ENCODE results near the gene DRAM2. TPM values are rescaled to one million over a fixed set of nuclear protein-coding genes. Genes with fewer than 3 reads are reported as not detected.
A peak's percentile ranks its signal among the peaks of the same experiment; 100 is the strongest.
"Not testable (repeated sequence)": the region's sequence is repeated elsewhere in the genome, so short reads cannot be mapped to it uniquely, and the experiment has no call there.

The DRAM2 gene
- total RNA-seq, 1 donor from 2014 or later = 58.0 TPM

GRCh38 chr1:111142356-111142975 lies 2.6 kb upstream of the DRAM2 start:
- DNase-seq (ENCODE audit: low spot score) = no peak

- DNase-seq (ENCODE audit: low spot score) = no peak
Observed at GRCh38 chr1:111141245-111142220, 1.6 kb upstream of the DRAM2 start.

- DNase-seq (ENCODE audit: low spot score) = no peak
Observed at GRCh38 chr1:111140680-111140967, 731 bp upstream of the DRAM2 start.

GRCh38 chr1:111139324-111139955 lies 453 bp downstream of the DRAM2 start:
- peak; percentile 29 for DNase-seq (ENCODE audit: low spot score)

DNA sequence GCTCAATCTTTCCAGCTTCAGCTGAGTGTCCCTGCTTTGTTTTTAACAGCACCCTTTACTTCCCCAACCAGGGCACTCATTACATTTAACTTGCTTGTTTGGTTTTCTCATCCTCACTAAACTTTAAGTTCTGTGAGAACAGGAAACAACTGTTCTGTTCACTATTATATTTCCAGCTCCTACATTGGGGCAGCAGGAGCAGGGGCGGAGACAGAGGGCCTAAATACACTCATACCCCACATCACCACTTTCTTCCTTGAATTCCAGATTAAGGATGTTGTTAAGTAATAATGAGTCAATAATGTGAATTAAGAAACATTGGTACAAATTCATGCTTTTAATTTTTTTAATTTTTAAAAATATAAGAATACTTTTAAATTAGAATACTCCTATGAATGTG lies 6.0 kb downstream of the DRAM2 start:
- DNase-seq (ENCODE audit: low spot score) = no peak

DNA sequence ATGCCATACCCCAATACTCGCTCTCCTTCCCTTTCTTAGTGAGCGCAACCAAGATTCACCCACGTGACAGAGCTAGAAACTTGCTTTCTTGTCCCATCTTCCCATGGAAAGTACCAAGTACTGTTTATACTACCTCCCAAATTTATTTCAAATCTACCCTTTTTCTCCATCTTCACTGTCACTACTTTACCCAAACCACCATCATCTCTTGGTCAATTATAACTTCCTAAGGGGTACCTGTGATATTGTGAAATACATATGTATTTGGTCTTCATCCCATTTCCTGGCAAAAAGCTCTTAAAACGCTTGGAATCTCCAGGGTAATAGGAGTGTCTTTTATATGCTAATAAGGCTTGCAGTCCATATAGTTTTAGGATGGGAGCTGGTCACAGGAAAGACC lies 8.2 kb downstream of the DRAM2 start:
- no peak for DNase-seq (ENCODE audit: low spot score)

GRCh38 chr1:111129376-111129775 lies 10.5 kb downstream of the DRAM2 start:
- no peak for DNase-seq (ENCODE audit: low spot score)

DNA sequence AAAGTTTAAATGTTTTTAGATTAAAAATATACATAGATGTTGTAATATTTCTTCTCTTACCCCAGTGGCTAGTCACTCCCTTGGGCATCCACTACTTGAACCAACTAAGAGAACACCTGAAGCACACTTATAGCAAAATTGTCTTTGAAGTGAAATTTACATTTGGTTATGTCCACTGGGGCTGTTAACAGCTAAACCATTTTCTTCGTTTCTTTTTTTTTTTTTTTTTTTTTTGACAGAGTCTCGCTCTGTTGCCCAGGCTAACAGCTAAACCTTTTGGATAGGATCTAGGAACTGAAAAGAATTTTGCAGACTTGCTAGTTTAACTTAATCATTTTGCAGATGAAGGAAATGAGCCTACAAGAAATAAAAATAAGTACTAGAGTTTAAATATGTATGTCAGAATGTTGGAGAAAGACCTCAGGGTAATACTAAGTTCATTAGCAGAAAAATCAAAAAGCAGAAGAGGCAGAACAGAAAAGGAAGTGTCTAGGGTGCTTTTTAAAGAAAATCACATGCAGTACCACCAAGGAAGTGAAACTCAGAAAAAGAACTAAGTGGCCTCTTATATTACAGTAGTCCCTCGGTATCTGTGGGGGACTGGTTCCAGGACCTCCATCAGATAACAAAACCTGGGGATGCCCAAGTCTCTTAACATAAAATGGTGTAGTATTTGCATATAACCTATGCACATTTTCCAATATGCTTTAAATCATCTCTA lies 11.8 kb downstream of the DRAM2 start:
- DNase-seq (ENCODE audit: low spot score) = no peak

DNA sequence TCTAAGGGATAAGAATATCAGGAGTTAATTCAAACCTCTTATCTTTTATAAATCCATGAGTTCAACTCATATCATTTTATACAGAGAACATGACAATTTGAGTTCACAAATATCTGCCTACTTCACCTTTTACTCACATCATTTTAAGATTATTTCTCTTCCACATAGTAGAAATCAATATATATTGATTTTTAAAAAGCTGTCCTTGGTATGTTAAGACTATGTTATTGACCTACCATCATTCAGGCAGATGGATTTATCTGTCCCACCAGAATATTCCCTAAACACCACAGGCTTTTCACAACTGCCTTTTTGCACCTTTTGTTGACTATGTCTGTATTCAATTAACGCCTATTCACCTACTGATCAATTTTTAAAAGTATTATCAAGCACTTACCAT lies 13.5 kb downstream of the DRAM2 start:
- no peak for DNase-seq (ENCODE audit: low spot score)

DNA sequence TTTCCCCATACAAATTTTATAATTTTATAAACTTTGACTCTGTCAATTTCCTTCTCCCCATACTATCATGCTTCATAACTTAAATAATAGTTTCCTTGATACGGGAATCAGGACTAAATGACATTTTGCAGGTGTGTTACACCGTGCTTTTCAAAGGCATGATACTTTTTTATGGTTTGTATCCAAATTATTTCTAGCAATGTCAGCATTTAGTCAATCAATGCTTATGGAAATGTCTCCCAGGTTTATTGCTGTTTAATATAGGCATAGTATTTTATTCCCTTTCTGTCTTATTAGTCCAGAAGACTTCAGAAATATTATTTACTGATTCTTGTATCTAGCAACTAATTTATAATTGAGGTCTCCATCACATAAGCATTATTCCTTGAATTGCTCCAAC lies 23.4 kb downstream of the DRAM2 start:
- no peak for DNase-seq (ENCODE audit: low spot score)

GRCh38 chr1:111110197-111110899 lies 29.5 kb downstream of the DRAM2 start:
- peak; percentile 38 for DNase-seq (ENCODE audit: low spot score)

DNA sequence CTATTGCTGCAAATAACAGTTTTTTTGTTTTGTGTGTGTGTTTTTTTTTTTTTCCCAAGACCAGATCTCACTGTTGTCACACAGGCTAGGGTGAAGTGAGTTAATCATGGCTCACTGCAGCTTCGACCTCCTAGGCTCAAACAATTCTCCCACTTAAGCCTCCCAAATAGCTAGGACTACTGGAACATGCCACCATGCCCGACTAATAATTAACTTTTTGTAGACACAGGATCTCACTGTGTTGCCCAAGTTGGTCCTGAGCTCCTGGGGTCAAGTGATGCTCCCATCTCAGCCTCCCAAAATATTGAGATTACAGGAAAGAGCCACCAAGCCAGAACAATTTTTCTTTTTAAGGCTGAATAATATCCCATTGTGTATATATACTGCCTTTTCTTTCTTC lies 34.9 kb downstream of the DRAM2 start:
- no peak for DNase-seq (ENCODE audit: low spot score)

GRCh38 chr1:111101854-111102642 lies 37.8 kb downstream of the DRAM2 start:
- DNase-seq (ENCODE audit: low spot score) = peak; percentile 44

- DNase-seq (ENCODE audit: low spot score) = peak; percentile 31
Observed at GRCh38 chr1:111099289-111099688, 40.6 kb downstream of the DRAM2 start.

DNA sequence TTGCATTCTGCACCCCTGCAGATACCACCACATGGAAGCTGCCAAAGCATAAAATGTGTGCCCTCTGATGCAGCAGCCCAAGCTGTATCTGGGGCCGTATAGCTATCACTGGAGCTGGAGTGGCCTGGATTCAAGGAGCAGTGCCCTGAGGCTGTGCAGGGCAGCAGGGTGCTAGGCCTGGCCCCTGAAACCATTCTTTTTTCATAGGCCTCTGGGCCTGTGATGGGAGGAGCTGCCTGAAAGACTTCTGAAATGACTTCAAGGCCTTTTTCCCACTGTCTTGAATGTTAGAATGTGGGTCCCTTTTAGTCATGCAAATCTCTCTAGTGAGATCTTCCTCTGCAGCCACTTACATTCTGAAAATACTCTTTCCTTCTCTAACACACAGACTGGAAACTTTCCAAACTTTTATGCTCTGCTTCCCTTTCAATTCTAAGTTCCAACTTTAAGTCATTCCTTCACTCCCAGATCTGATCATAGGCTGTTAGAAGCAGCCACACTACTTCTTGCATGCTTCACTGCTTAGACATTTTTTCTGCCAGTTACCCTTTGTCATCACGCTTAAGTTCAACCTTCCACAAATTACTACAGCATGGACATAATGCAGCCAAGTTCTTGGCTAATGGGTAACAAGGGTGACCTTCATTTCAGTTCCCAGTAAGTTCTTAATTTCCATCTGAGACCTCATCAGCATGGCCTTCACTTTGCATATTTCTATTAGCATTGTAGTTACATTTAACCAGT lies 42.4 kb downstream of the DRAM2 start:
- DNase-seq (ENCODE audit: low spot score) = no peak

DNA sequence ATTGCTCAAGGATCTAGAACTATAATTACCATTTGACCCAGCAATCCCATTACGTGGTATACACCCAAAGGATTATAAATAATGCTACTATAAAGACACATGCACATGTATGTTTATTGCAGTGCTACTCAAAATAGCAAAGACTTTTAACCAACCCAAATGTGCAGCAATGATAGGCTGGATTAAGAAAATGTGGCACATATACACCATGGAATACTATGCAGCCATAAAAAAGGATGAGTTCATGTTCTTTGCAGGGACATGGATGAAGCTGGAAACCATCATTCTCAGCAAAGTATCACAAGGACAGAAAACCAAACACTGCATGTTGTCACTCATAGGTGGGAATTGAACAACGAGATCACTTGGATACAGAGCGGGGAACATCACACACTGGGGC lies 44.5 kb downstream of the DRAM2 start:
- not testable (repeated sequence) for DNase-seq (ENCODE audit: low spot score)

DNA sequence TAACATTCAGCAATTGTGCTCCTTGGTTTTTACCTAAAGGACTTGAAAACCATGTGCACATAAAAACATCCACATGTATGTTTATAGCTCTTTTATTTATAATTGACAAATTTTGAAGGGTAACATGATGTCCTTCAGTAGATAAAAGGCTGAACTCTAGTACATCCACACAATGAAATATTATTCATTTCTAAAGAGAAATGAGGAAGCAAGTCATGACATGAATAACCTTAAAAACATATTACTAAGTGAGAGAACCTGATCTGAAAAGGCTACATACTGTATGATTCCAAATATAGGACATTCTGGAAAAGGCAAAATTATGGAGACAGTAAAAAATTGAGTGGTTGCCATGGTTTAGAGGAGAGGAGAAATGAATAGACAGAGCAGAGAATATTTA lies 50.3 kb downstream of the DRAM2 start:
- no peak for DNase-seq (ENCODE audit: low spot score)

GRCh38 chr1:111085676-111086075 lies 54.2 kb downstream of the DRAM2 start:
- no peak for DNase-seq (ENCODE audit: low spot score)

DNA sequence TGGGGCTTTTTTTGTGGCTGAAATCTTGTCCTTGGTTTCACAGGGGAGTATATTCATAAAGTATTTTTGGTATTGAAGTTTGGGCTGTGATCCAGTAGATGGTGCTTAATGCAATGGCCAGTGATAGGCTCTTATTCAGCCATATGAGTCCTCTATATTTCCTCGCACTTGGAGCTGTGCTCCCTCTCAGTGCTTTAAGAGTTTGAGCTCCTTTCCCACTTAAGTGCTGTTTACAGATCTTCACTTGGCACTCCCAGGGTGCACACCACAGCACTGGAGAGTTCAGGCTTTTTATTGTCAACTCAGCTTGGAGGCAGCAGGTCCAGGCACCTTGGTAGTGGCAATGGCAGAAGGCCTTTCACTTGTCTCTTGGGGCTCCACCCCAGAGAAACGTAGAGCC lies 54.9 kb downstream of the DRAM2 start:
- no peak for DNase-seq (ENCODE audit: low spot score)

All from mucosa of gallbladder (tissue), 1 donor.